Measurements from ENCODE around the gene CPNE8.

CPNE8 gene

DNA sequence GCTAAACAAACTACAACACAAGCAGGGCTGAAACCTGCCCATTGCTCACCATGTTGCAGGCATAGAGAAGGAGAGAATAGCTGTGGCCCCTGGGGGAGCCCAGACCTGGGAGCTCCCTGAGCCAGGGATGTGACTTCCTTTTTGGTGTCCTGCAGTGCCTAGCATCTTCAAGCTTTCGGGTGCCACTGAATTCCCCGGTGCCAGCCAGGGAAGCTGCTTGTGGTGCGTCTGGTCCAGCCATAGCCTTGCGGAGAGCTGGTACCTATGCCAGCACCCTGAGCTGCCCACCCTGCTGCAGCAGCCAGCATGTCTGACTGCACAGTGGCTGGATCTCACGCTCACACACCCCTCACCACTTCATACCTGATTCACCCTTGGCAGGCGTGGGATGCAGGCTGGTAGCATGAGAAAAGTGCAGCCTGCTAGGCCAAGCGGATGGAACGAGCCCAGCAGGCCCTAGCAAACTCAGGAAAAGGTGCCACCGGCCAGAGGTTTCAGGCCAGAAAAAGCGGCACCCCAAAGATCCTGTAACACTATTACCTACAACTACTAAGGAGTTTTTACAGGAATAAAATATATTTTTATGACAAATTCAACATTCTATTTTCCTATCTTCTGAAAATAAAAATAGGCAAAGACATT is 183.7 kb downstream of the CPNE8 start:
- Mint-ChIP-seq H3K36me3 (ENCODE audit: insufficient read depth) (peaks cover 8% of the 10 kb centered on the region), H3K27ac (no peak overlapping the region), H3K4me1 (ENCODE audit: low read depth in 2 of 2) (no peaks in the 10 kb centered on the region), H3K4me3 (no peak overlapping the region), H3K9me3 (peaks cover 0 to 1% of the 10 kb centered on the region in 2 donors), H3K27me3 (no peaks in the 10 kb centered on the region)
- no peak for DNase-seq
- ATAC-seq (replicated peaks): no peak

DNA sequence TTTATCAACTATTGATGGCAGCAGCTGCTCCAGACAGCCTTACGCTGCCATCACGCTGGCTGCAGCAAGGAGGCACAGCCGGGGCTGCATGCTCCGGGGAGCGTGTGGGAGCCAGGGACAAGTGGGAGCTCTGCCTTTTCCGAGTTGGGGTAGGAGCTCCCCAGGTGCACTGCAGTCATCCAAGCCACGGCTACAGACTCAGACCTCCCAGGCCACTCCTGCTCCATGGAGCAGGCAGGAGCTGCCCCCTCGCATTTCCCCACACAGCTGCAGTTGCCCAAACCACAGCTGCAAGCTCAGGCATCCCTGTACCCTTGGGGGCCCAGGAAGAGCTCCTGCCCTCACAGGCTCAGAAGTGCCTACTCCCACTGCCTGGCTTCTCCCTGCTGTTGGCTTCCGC is 184.7 kb downstream of the CPNE8 start:
- DNase-seq (no peak), ATAC-seq (replicated peaks) (no peak)
- H3K36me3 Mint-ChIP-seq (ENCODE audit: insufficient read depth): peaks cover 8% of the 10 kb centered on the region
- H3K4me1 Mint-ChIP-seq (ENCODE audit: low read depth in 2 of 2): no peaks in the 10 kb centered on the region
- no peak overlapping the region for H3K27ac Mint-ChIP-seq
- no peak overlapping the region for H3K4me3 Mint-ChIP-seq
- H3K9me3 Mint-ChIP-seq: peaks cover 6 to 12% of the 10 kb centered on the region in 2 donors
- H3K27me3 Mint-ChIP-seq: no peaks in the 10 kb centered on the region

DNA sequence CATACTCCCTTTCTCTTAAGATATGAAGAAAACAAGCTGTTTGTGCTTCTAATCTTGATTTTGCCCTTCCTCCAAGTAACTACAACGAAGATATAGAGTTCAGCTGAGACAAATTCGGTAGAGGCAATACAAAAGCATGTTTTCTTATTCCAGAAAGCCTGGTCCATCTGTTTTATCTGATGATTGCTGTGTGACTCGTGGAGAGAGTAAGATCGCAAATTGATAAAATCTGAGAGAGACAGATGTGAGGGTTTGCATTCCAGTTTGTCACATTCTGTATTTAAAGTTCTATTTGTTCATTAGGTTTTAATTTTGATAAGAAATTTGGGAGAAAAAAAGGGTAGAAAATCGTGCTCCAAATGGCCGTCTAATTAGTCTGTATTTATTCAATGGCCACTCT is 192.1 kb downstream of the CPNE8 start:
- Mint-ChIP-seq H3K4me1 (ENCODE audit: low read depth in 2 of 2) (no peaks in the 10 kb centered on the region), H3K9me3 (peaks cover 6 to 14% of the 10 kb centered on the region in 2 donors), H3K27me3 (no peaks in the 10 kb centered on the region), H3K4me3 (no peak overlapping the region), H3K27ac (no peak overlapping the region), H3K36me3 (ENCODE audit: insufficient read depth) (no peaks in the 10 kb centered on the region)
- ATAC-seq (replicated peaks) (no peak), DNase-seq (no peak)

DNA sequence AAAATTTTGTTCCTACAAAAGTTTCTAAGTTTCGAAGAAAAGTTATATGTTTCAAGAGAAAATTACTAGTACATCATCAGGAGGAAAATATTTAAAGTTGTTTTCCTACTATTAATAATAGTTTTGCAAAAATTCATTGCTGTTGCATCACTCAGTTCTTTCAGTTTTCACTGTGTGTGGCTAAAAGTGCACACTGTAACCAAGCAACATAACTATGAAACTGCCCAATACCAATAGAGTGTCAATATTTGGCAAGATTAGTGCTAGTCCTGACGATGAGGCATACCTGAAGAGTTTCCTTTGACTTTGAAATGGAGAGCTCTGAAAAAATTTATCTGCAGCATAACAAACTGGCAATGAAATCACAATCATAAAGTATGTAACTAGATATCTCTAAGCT is 194.3 kb downstream of the CPNE8 start:
- DNase-seq: no peak
- Mint-ChIP-seq H3K4me1 (ENCODE audit: low read depth in 2 of 2) (no peaks in the 10 kb centered on the region), H3K27ac (no peak overlapping the region), H3K36me3 (ENCODE audit: insufficient read depth) (no peaks in the 10 kb centered on the region), H3K27me3 (no peaks in the 10 kb centered on the region), H3K4me3 (no peak overlapping the region), H3K9me3 (peaks cover under 1 to 6% of the 10 kb centered on the region in 2 donors)
- no peak for ATAC-seq (replicated peaks)

DNA sequence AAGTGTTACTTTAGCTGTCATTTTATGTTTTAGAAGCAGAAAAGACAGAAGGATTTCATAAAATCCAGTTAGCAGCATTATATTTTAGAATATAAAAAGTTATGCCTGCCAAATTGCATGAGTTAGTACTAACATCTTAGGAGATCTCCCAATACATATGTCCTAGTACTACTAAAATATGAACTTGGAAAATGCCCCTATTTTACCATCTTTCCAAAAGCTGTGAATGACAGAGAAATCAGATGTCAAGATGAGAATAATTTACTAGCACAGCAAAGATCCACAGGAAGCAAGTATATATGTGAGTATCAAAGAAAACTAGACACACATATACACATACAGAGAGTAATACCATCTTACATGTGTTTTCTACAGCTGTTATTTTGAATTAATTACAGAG is 196.9 kb downstream of the CPNE8 start:
- ATAC-seq (replicated peaks) (no peak), DNase-seq (no peak)
- H3K27ac Mint-ChIP-seq: no peak overlapping the region
- no peaks in the 10 kb centered on the region for H3K27me3 Mint-ChIP-seq
- H3K4me1 Mint-ChIP-seq (ENCODE audit: low read depth in 2 of 2): no peaks in the 10 kb centered on the region
- no peaks in the 10 kb centered on the region for H3K9me3 Mint-ChIP-seq
- no peaks in the 10 kb centered on the region for H3K36me3 Mint-ChIP-seq (ENCODE audit: insufficient read depth)
- H3K4me3 Mint-ChIP-seq: no peak overlapping the region

DNA sequence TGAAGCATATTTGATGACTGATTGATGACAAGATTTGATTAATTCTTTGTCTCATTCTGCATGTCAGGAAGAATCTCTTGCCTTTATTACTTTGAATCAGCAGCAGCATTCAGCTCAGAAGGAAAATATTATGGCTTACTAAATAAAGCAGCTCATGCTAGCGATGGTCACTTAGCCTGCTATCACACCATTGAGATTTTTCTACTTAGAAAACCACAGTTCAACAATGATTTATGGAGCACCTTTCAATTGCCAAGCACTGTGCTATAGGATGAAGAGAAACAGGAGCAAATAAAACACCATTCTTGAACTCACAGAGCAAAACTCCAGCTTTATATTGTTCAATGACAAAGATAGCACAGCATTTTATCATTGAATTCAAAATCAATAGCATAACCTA is 197.7 kb downstream of the CPNE8 start:
- Mint-ChIP-seq H3K4me1 (ENCODE audit: low read depth in 2 of 2) (no peaks in the 10 kb centered on the region), H3K27ac (no peak overlapping the region), H3K9me3 (no peaks in the 10 kb centered on the region), H3K27me3 (no peaks in the 10 kb centered on the region), H3K36me3 (ENCODE audit: insufficient read depth) (no peaks in the 10 kb centered on the region), H3K4me3 (no peak overlapping the region)
- ATAC-seq (replicated peaks) (no peak), DNase-seq (no peak)

DNA sequence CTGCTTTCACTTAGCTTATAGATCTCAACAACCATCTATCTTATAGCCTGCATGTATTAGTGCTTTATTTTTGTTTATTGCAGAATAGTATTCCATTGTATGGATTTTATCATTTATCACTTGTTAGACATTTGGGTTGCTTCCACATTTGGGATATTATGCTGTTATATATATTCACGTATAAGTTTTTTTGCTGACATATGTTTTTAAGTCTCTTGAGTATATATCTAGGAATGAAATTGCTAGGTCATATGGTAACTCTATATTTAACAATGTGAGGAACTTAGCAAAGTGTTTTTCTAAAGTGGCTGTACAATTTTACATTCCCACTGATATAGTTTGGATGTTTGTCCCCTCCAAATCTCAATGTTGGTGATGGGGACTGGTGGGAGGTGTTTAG is 208.1 kb downstream of the CPNE8 start:
- H3K4me3 Mint-ChIP-seq: no peak overlapping the region
- no peaks in the 10 kb centered on the region for H3K27me3 Mint-ChIP-seq
- H3K36me3 Mint-ChIP-seq (ENCODE audit: insufficient read depth): no peaks in the 10 kb centered on the region
- H3K27ac Mint-ChIP-seq: no peak overlapping the region
- DNase-seq: no peak
- H3K9me3 Mint-ChIP-seq: peaks cover 0 to 2% of the 10 kb centered on the region in 2 donors
- H3K4me1 Mint-ChIP-seq (ENCODE audit: low read depth in 2 of 2): no peaks in the 10 kb centered on the region
- ATAC-seq (replicated peaks): no peak

DNA sequence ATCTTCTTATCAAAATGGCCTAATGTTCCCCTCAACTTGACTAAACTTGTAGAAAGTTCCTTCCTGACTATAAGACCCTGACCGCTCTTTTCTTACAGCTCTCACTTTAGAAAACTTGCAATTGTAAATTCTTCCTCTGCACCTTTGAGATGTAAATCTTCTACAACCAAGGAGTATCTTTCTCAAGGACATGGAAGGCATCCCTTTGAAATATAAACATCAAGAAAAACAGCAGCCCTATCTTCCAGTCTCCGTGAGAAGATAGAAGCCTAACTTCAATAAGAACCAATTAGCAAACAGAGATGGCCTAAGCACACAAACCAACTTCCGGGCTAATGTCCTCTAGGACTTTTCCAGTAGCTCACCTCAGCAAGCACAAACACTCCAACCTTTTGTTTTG is 210.3 kb downstream of the CPNE8 start:
- H3K4me1 Mint-ChIP-seq (ENCODE audit: low read depth in 2 of 2): no peaks in the 10 kb centered on the region
- H3K9me3 Mint-ChIP-seq: no peaks in the 10 kb centered on the region
- no peaks in the 10 kb centered on the region for H3K36me3 Mint-ChIP-seq (ENCODE audit: insufficient read depth)
- no peak for DNase-seq
- H3K27ac Mint-ChIP-seq: no peak overlapping the region
- no peaks in the 10 kb centered on the region for H3K27me3 Mint-ChIP-seq
- no peak for ATAC-seq (replicated peaks)
- no peak overlapping the region for H3K4me3 Mint-ChIP-seq

DNA sequence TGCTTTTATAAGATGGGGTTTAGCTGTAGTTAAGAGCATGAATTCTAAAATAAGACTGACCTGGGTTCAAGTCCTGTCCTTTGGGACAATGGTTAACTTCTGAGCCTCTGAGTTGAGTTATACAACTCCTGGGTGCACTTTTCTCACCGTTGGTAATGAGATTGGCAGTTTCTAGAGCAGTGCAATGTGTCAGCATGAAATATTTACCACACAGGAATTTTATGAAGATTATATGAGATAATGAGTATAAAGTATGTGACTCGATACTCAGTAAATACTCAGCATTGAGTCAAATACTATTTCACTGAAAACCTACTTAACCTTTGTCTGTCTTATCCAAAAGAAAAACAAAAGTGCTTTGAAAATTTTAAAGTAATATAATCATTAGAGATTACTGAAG is 214.2 kb downstream of the CPNE8 start:
- no peaks in the 10 kb centered on the region for H3K4me1 Mint-ChIP-seq (ENCODE audit: low read depth in 2 of 2)
- no peak overlapping the region for H3K27ac Mint-ChIP-seq
- no peak for DNase-seq
- H3K4me3 Mint-ChIP-seq: no peak overlapping the region
- H3K9me3 Mint-ChIP-seq: no peaks in the 10 kb centered on the region
- ATAC-seq (replicated peaks): no peak
- no peaks in the 10 kb centered on the region for H3K36me3 Mint-ChIP-seq (ENCODE audit: insufficient read depth)
- H3K27me3 Mint-ChIP-seq: no peaks in the 10 kb centered on the region

DNA sequence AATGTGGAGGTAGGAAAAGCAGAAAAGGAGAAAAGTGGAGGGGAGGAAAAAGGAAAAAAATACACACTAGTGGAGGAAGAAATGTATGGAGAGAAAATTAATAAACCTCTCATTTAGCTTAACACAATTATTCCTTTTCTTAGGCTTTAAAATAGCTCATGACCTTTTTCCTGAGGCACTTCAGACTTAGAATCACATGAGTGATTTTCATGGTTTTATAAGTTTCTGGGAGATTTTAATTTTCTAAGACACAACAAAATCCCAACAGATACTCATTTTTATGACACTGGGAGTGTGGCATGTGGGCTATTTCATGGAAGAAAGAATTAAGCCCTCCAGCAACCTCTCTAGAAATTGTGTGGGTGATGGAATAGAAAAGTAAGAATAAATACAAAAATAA is 214.7 kb downstream of the CPNE8 start:
- no peaks in the 10 kb centered on the region for H3K4me1 Mint-ChIP-seq (ENCODE audit: low read depth in 2 of 2)
- no peaks in the 10 kb centered on the region for H3K36me3 Mint-ChIP-seq (ENCODE audit: insufficient read depth)
- no peaks in the 10 kb centered on the region for H3K27me3 Mint-ChIP-seq
- H3K27ac Mint-ChIP-seq: no peak overlapping the region
- ATAC-seq (replicated peaks): no peak
- no peak for DNase-seq
- no peak overlapping the region for H3K4me3 Mint-ChIP-seq
- H3K9me3 Mint-ChIP-seq: no peaks in the 10 kb centered on the region

DNA sequence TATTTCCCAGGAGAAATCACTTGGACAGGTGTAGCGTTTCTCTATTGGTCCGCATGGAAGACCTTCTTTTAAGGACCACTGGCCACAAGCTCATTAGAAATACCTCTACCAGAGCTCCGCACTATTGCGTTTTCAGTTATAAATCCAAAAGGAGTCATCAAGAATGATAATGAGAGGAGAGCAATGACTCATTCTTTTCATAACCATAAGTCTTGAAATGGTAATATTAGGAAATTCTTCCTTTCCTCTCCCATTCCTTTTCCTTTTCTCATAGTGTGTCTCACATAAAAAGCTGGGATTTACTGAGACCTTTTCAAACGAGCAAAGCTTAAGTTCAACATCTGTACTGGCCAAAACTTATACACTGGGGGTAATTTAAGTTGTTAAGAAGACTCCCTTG is 215.7 kb downstream of the CPNE8 start:
- H3K9me3 Mint-ChIP-seq: no peaks in the 10 kb centered on the region
- no peaks in the 10 kb centered on the region for H3K36me3 Mint-ChIP-seq (ENCODE audit: insufficient read depth)
- H3K4me3 Mint-ChIP-seq: no peak overlapping the region
- no peak overlapping the region for H3K27ac Mint-ChIP-seq
- H3K4me1 Mint-ChIP-seq (ENCODE audit: low read depth in 2 of 2): no peaks in the 10 kb centered on the region
- no peaks in the 10 kb centered on the region for H3K27me3 Mint-ChIP-seq
- no peak for DNase-seq
- no peak for ATAC-seq (replicated peaks)

DNA sequence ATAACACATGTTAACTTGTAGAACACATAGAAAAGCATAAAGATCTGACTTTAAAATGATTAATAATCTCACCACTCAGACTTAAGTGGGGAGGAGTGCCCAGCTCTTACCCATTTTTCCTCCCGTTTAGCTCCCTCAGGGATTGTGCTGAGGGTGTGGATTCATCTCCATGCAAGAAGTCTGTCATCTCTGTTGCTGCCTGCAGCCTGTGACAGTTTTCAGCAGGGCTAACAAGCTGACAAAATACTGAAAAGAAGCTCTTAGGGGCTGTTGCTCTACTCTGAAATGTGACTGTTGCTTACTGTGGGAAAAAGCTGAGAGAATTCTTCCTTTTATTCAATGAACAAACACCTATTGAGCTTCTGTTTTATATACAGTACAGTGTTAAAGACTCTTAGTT is 216.2 kb downstream of the CPNE8 start:
- no peak for ATAC-seq (replicated peaks)
- Mint-ChIP-seq H3K27ac (no peak overlapping the region), H3K4me1 (ENCODE audit: low read depth in 2 of 2) (no peaks in the 10 kb centered on the region), H3K36me3 (ENCODE audit: insufficient read depth) (no peaks in the 10 kb centered on the region), H3K9me3 (no peaks in the 10 kb centered on the region), H3K4me3 (no peak overlapping the region), H3K27me3 (no peaks in the 10 kb centered on the region)
- no peak for DNase-seq

DNA sequence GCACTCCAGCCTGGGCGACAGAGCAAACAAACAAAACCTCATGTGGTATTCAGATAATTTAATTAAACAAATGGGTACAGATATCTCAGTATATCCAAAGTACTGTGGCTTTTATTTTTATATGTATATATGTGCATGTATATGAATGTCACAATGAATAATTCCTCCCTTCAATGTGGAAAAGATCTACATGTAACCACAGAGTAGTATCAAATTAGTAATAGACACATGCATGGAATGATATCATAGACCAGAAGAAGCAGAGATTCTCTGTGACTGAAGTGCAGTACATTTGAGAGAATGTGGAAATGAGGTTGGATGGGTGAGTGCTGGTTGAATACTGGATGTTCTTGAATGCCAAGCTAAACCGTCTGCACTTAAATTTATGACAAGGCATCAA is 222.9 kb downstream of the CPNE8 start:
- H3K9me3 Mint-ChIP-seq: no peaks in the 10 kb centered on the region
- H3K27ac Mint-ChIP-seq: peak overlapping the region in 1 of 2 donors; percentile 22
- no peaks in the 10 kb centered on the region for H3K27me3 Mint-ChIP-seq
- ATAC-seq (replicated peaks) (no peak), DNase-seq (no peak)
- no peak overlapping the region for H3K4me3 Mint-ChIP-seq
- H3K4me1 Mint-ChIP-seq (ENCODE audit: low read depth in 2 of 2): no peaks in the 10 kb centered on the region
- H3K36me3 Mint-ChIP-seq (ENCODE audit: insufficient read depth): no peaks in the 10 kb centered on the region

DNA sequence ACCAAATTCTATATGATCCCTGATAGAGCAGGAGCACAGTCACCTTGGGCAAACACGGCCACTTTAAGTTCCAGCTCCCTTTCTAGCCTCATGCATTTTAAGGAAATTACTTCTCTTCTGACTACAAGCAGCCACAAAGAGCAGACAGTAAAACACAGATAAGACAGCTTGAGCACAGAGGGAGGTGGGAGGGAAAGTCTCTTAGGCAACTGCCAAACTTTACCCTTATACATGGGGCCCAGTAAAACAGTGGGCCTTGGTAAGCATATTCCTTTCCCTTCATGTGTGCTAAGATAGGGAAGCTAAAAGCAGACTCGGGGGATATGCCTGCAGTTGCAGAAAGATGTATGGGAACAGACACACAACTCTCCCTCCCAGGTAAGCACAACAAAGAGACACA is 235.9 kb downstream of the CPNE8 start:
- no peak overlapping the region for H3K27ac Mint-ChIP-seq
- H3K4me3 Mint-ChIP-seq: no peak overlapping the region
- ATAC-seq (replicated peaks): no peak

DNA sequence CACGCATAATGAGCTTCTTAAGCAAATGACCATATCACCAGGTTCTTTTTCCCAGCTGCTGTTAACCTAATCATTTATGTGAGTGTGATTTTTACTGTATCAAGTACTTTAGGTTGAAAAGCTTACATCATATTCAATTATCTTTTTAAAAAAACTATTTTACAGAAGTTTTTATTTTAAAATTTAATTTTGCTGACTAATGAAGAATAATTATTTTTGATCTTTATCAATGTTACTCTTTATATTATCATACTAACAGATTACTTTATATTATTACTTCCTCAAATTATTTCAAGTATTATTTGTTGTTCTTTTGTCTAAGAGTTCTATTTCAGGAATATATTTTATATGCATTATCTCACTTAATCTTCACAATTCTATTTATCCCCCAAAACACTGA is 236.3 kb downstream of the CPNE8 start:
- no peaks in the 10 kb centered on the region for H3K27me3 Mint-ChIP-seq
- H3K4me3 Mint-ChIP-seq: no peak overlapping the region
- no peaks in the 10 kb centered on the region for H3K36me3 Mint-ChIP-seq (ENCODE audit: insufficient read depth)
- DNase-seq (no peak), ATAC-seq (replicated peaks) (no peak)
- no peak overlapping the region for H3K27ac Mint-ChIP-seq
- H3K4me1 Mint-ChIP-seq (ENCODE audit: low read depth in 2 of 2): no peaks in the 10 kb centered on the region
- no peaks in the 10 kb centered on the region for H3K9me3 Mint-ChIP-seq

More for the DNA sequence above, 235.9 kb downstream of the CPNE8 start:
- Mint-ChIP-seq H3K27me3 (no peaks in the 10 kb centered on the region), H3K4me1 (ENCODE audit: low read depth in 2 of 2) (no peaks in the 10 kb centered on the region), H3K36me3 (ENCODE audit: insufficient read depth) (no peaks in the 10 kb centered on the region), H3K9me3 (no peaks in the 10 kb centered on the region)
- no peak for DNase-seq
